Activated CD8-positive, alpha-beta memory T cell treated with anti-CD3 and anti-CD28 coated beads, Interleukin-2, amount 50 U/mL, for 48 hours (primary cell): ENCODE results near the gene TNRC6A.
"Not testable (repeated sequence)": the region's sequence is repeated elsewhere in the genome, so short reads cannot be mapped to it uniquely, and the experiment has no call there.

Experiments used
- DNase-seq: peaks from one replicate; pipeline ENCODE4 v3.0.0-alpha.2; 2020

The TNRC6A gene

GRCh38 chr16:24729243-24729950 lies at the start of gene TNRC6A:
TNRC6A (plus strand) TSS chr16:24729651; CDS start chr16:24729842, 191 bp downstream.
- peak; percentile 93 for DNase-seq

- DNase-seq = no peak
Measured at GRCh38 chr16:24681793-24682192, 47.7 kb upstream of the TNRC6A start.

GRCh38 chr16:24683250-24683649 lies 46.2 kb upstream of the TNRC6A start:
- DNase-seq = no peak

DNA sequence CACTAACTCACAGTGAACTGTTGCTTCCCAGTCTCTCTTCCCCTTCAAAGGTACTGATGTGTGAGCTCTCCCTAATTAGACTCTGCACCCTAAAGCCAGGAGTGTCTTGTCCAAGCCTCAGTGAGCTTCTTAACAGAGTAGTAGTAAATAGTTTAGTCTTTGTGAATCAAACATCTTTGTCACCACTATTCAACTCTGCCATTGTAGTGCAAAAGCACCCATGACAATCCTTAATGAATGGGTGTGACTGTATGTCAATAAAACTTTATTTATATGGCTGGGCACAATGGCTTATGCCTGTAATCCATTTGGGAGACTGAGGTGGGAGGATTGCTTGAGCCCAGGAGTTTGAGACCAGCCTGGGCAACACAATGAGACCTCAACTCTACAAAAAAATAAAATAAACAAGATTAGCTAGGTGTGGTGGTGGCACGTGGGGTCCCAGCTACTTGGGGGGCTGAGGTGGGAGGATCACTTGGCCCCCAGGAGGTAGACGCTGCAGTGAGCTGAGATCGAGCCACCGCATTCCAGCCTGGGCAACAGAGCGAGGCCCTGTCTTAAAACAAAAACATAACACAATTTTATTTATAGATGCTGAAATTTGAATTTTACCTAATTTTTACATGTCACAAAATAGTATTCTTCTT lies 45.5 kb upstream of the TNRC6A start:
- DNase-seq = no peak

DNA sequence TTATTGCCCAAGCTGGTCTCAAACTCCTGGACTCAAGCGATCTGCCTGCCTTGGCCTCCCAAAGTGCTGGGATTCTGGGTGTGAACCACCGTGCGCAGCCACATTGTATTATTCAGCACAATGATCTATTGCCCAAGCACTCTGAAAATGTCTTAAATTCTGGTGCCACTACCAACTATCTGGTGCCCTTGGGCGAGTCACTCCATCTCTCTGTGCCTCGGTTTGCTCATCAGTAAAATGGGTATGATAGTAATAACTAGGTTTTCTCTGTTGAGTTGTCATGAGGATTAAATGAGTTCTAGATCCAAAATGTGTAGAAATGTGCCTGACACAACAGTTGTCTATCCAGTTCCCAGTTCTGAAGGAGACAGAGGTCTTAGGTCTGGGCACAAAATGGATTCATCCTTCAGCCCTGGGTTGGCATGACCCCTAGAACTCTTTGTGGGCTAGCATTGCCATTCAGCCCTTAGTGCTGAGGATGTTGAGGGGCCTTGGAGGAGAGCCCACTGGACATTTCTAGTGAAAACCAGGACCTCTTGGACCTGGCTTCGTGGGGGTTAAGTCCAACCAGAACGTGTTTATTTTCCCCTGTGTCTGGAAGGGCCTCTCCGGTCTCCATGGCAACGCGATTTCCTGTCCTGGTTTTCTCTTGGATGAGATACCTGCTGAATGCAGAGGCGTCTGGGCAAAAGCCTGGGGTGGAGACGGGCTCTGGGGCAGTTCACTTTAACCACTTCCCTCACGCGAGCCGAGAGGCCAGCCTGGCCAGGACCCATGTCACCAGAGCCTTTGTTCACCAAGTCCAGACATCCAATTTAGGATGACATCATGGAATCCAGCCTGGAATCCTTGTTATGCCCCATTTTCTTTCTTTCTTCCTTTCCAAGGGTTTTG lies 43.7 kb upstream of the TNRC6A start:
- DNase-seq = no peak

DNA sequence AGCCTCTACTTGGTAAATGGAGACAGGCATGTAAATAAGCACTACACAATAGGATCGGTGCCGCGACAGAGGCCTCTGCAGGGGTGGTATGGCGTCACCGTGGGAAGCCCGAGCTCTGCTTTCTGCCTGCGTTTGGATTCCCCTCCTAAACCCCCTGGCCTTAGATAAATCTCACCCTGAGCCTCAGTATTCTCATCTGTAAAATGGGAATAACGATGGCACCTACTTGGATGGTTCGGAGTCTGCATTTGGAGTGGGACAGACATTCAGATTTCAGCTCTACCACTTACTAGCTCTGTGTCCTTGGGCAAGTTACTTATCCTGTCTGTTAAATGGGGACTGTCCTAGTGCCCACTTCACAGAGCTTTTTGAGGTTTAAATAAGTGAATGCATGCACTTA lies 42.8 kb upstream of the TNRC6A start:
- no peak for DNase-seq

GRCh38 chr16:24688359-24688758 lies 41.1 kb upstream of the TNRC6A start:
- no peak for DNase-seq

GRCh38 chr16:24689128-24689527 lies 40.3 kb upstream of the TNRC6A start:
- DNase-seq = no peak

GRCh38 chr16:24692854-24693253 lies 36.6 kb upstream of the TNRC6A start:
- no peak for DNase-seq

DNA sequence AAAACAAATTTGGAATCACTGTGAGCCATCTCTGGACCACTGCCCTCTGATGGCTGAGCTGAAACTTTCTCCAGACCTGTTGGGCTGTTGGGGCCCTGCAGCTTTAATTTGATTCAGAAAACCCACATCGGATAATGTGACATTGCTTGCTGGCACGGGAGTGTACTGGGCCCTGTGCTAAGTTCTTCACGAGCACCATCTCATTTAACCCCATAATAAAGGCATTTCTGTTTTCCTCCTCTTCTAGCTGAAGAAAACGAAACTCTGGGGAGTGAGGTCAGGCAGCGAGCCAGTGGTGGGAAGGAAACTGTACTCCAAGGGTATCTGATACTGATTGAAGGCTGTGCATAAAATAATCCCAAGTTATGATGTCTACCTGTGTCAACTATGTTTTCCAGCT lies 34.5 kb upstream of the TNRC6A start:
- no peak for DNase-seq

DNA sequence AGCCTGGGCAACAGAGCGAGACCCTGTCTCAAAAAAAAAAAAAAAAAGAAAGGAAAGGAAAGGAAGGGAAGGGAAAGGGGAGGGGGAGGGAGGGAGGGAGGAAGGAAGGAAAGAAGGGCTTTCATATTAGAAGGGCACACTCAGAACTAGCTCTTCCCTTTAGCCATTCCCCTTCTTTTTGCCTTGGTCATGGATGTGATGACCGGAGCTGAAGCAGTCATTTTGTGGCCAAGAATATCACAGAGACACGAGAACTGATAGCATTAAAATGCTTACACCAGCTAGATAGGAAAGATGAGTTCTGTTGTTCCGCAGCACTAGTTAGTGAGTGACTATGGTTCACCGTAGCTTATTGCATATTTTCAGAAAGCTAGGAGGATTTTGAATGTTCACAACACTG lies 32.8 kb upstream of the TNRC6A start:
- DNase-seq = no peak

- DNase-seq = no peak
Measured at GRCh38 chr16:24698308-24698707, 31.1 kb upstream of the TNRC6A start.

GRCh38 chr16:24699151-24699723 lies 30.2 kb upstream of the TNRC6A start:
- DNase-seq = no peak

GRCh38 chr16:24700549-24701392 lies 28.7 kb upstream of the TNRC6A start:
- no peak for DNase-seq

DNA sequence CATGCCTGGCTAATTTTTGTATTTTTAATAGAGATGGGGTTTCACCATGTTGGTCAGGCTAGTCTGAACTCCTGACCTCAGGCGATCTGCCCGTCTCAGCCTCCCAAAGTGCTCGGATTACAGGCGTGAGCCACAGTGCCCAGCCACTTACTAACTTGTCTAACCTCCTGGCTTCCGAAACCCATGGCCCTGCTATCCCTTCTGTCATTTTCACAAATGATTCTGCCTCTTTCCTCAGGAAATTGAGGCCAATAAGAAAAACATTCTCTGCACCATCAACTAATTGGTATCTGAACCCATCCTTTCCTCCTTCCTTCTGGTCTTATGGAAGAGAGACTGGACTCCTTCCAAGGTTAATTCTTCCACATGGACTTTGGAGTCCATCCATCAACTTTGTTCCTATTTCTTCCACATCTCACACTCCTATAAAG lies 27.9 kb upstream of the TNRC6A start:
- no peak for DNase-seq

- not testable (repeated sequence) for DNase-seq
Measured at GRCh38 chr16:24707760-24708159, 21.7 kb upstream of the TNRC6A start.

DNA sequence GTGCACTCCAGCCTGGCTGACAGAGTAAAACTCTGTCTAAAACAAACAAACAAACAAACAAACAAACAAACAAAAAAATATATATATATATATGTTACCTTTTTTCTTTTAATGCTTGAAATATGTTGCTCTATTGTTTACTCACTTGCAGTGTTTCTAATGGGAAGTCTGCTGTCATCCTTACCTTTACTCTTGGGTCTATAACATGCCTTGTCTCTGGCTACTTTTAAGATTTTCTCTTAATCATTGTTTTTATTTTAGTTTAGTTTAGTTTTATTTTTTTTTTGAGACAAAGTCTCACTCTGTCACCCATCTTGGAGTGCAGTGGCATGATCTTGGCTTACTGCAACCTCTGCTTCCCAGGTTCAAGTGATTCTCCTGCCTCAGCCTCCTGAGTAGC lies 16.1 kb upstream of the TNRC6A start:
- no peak for DNase-seq

DNA sequence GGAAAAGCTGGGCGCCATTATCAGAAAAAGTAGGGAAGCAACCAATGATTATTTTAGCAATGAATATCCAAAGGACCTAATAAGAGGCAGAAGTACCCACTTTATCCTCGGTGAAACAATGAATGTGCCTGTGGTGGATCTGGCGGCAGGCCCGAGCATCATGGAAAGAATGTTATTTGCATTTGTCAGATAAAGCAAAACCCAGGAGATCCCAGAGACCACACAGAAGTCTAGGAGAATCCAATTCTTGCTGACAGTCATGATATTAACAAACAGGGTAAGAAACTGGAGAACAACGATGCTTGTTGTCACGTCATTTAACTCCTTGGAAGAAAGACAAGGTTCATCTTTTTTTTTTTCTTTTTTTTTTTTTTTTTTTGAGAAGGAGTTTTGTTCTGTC lies 12.0 kb upstream of the TNRC6A start:
- DNase-seq = no peak

DNA sequence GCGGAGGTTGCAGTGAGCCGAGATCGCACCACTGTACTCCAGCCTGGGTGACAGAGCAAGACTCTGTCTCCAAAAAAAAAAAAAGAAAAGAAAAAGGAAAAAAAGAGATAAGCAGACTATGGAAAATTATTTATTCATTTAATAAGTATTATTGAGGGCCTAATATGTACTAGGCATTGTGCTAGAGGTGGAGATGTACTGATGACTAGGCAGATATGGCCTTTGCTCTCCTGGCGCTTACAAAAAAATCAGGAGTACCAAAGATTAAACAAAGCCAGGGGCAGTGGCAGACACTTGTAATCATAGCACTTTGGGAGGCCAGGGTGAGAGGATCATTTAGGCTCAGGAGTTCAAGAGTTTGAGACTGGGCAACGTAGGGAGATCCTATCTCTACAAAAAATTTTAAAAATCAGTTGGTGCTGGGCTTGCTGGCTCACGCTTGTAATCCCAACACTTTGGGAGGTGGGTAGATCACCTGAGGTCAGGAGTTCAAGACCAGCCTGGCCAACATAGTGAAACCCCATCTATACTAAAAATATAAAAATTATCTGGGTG lies 10.4 kb upstream of the TNRC6A start:
- no peak for DNase-seq

GRCh38 chr16:24721830-24722238 lies 7.6 kb upstream of the TNRC6A start:
- DNase-seq = peak; percentile 61

- no peak for DNase-seq
Measured at GRCh38 chr16:24723663-24724062, 5.8 kb upstream of the TNRC6A start.

GRCh38 chr16:24728011-24728410 lies 1.4 kb upstream of the TNRC6A start:
- DNase-seq = no peak
